ENCODE results near the gene FAM83B. TPM values are rescaled to one million over a fixed set of nuclear protein-coding genes. Genes with fewer than 3 reads are reported as not detected.
A peak's percentile ranks its signal among the peaks of the same experiment; 100 is the strongest.
"Not testable (repeated sequence)": the region's sequence is repeated elsewhere in the genome, so short reads cannot be mapped to it uniquely, and the experiment has no call there.

Gene FAM83B
- total RNA-seq, 1 donor from 2014 or later, result 11.3 TPM

GRCh38 chr6:54958446-54958845 is 111.9 kb downstream of the FAM83B start:
- Mint-ChIP-seq H3K27me3 (no peaks in the 10 kb centered on the region), H3K4me3 (no peak overlapping the region), H3K9me3 (no peaks in the 10 kb centered on the region), H3K4me1 (ENCODE audit: unreplicated experiment) (no peaks in the 10 kb centered on the region), H3K27ac (no peak overlapping the region), H3K36me3 (no peaks in the 10 kb centered on the region)
- TF ChIP-seq CTCF (conservative IDR thresholded peaks at IDR 0.05), result no peak
- DNase-seq (ENCODE audit: extremely low spot score, unreplicated experiment), result no peak

GRCh38 chr6:54959820-54960219 is 113.2 kb downstream of the FAM83B start:
- DNase-seq (ENCODE audit: extremely low spot score, unreplicated experiment), result no peak
- H3K4me3 Mint-ChIP-seq, result no peak overlapping the region
- no peak for TF ChIP-seq CTCF (conservative IDR thresholded peaks at IDR 0.05)
- H3K9me3 Mint-ChIP-seq, result no peaks in the 10 kb centered on the region
- no peaks in the 10 kb centered on the region for H3K27me3 Mint-ChIP-seq
- no peaks in the 10 kb centered on the region for H3K36me3 Mint-ChIP-seq
- no peak overlapping the region for H3K27ac Mint-ChIP-seq
- no peaks in the 10 kb centered on the region for H3K4me1 Mint-ChIP-seq (ENCODE audit: unreplicated experiment)

GRCh38 chr6:54961372-54961771 is 114.8 kb downstream of the FAM83B start:
- not testable (repeated sequence) for H3K27ac Mint-ChIP-seq; DNase-seq (ENCODE audit: extremely low spot score, unreplicated experiment); H3K9me3 Mint-ChIP-seq; H3K36me3 Mint-ChIP-seq; H3K27me3 Mint-ChIP-seq; H3K4me1 Mint-ChIP-seq (ENCODE audit: unreplicated experiment)
- peak overlapping the region; percentile 72 for H3K4me3 Mint-ChIP-seq

DNA sequence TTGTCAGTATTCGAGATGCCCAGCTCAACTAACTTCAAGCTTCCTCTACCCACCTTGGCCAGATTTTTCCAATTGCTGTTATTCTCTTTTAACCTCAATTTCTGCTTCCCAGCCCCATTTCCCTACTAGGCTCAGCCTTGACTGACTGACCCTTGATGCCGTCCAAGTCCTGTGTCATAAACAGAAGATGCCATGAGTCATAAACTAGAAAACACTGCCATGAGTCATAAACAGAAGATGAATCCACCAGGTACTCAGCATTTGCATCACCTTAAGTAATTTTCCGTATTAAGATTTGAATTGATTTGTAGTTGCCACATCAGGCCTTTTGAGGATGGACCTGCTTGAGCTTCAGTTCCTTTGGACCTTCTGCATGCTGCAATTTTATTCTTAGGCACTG is 123.8 kb downstream of the FAM83B start:
- H3K27ac Mint-ChIP-seq, result no peak overlapping the region
- H3K4me3 Mint-ChIP-seq, result no peak overlapping the region
- no peak for DNase-seq (ENCODE audit: extremely low spot score, unreplicated experiment)
- H3K36me3 Mint-ChIP-seq, result no peaks in the 10 kb centered on the region
- no peaks in the 10 kb centered on the region for H3K27me3 Mint-ChIP-seq
- no peak for TF ChIP-seq CTCF (conservative IDR thresholded peaks at IDR 0.05)
- no peaks in the 10 kb centered on the region for H3K9me3 Mint-ChIP-seq
- no peaks in the 10 kb centered on the region for H3K4me1 Mint-ChIP-seq (ENCODE audit: unreplicated experiment)

DNA sequence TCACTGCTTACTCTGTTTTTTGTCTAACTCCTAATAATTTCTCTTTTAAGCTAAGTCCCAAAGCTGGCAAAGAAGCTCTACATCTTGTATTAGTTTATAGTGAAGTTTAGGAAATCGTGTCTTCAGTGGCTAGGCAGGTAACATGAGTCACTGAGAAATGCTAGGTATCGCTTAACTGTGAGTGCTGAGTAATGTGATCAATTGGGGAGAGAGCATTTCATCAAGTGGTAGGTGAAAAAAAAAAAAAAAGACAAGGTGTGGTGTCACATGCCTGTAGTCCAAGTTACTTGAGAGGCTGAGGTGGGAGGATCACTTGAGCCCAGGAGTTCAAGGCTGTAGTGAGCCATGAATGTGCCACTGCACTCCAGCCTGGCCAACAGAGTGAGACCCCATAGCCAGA is 125.3 kb downstream of the FAM83B start:
- H3K4me1 Mint-ChIP-seq (ENCODE audit: unreplicated experiment), result no peaks in the 10 kb centered on the region
- H3K4me3 Mint-ChIP-seq, result no peak overlapping the region
- DNase-seq (ENCODE audit: extremely low spot score, unreplicated experiment), result no peak
- no peaks in the 10 kb centered on the region for H3K9me3 Mint-ChIP-seq
- no peak overlapping the region for H3K27ac Mint-ChIP-seq
- no peaks in the 10 kb centered on the region for H3K36me3 Mint-ChIP-seq
- no peak for TF ChIP-seq CTCF (conservative IDR thresholded peaks at IDR 0.05)
- no peaks in the 10 kb centered on the region for H3K27me3 Mint-ChIP-seq

GRCh38 chr6:54979161-54979560 is 132.6 kb downstream of the FAM83B start:
- H3K36me3 Mint-ChIP-seq; DNase-seq (ENCODE audit: extremely low spot score, unreplicated experiment); H3K9me3 Mint-ChIP-seq; H3K27ac Mint-ChIP-seq; H3K4me3 Mint-ChIP-seq; H3K4me1 Mint-ChIP-seq (ENCODE audit: unreplicated experiment); H3K27me3 Mint-ChIP-seq: not testable (repeated sequence)
